Natural killer cell treated with Interleukin-12 subunit alpha and Interleukin-12 subunit beta and Interleukin-15 and Interleukin-18, amount 100 ng/mL, for 72 hours (primary cell): ENCODE measurements around the gene NPRL2. TPM values are rescaled to one million over a fixed set of nuclear protein-coding genes. Genes with fewer than 3 reads are reported as not detected.

Source experiments
- total RNA-seq, 2 donors: library from RNA; stranded (reverse); gene quantifications; one replicate each; pipeline ENCODE4 v1.2.3, GENCODE V29; 2022

Gene NPRL2
- total RNA-seq, 2 donors from 2014 or later = 42.3 to 44.6 TPM

Other genes starting within 250 kb of the NPRL2 start
- gene SEMA3F, start 195.5 kb downstream of the NPRL2 start, total RNA-seq = under 1 TPM; 0.12 to 0.81 TPM
- not detected for gene GNAT1, start 159.2 kb downstream of the NPRL2 start, total RNA-seq
- gene SLC38A3, start 145.5 kb downstream of the NPRL2 start, total RNA-seq = not detected
- 100 to 1,000 TPM; 331 to 413 TPM for gene GNAI2, start 114.6 kb downstream of the NPRL2 start, total RNA-seq
- gene SEMA3B, start 81.6 kb downstream of the NPRL2 start, total RNA-seq = 1 to 10 TPM in 1 of 2 donors, under 1 TPM in 1; 0.89 to 1.2 TPM
- not detected for gene LSMEM2, start 71.7 kb downstream of the NPRL2 start, total RNA-seq
- gene IFRD2, start 58.3 kb downstream of the NPRL2 start, total RNA-seq = 100 to 1,000 TPM in 1 of 2 donors, 10 to 100 TPM in 1; 84.2 to 225 TPM
- gene HYAL3, start 51.4 kb downstream of the NPRL2 start, total RNA-seq = 1 to 10 TPM; 5.5 to 5.6 TPM
- 10 to 100 TPM; 13.2 to 15.7 TPM for gene NAA80, start 51.4 kb downstream of the NPRL2 start, total RNA-seq
- gene HYAL1, start 47.2 kb downstream of the NPRL2 start, total RNA-seq = under 1 TPM; 0.25 to 0.26 TPM
- 10 to 100 TPM in 1 of 2 donors, 1 to 10 TPM in 1; 5.6 to 11.1 TPM for gene HYAL2, start 28.0 kb downstream of the NPRL2 start, total RNA-seq
- 10 to 100 TPM; 26.9 to 31.9 TPM for gene TUSC2, start 22.6 kb downstream of the NPRL2 start, total RNA-seq
- gene RASSF1, start 9.9 kb downstream of the NPRL2 start, total RNA-seq = 10 to 100 TPM; 48.2 to 65.4 TPM
- gene ZMYND10, start 5.0 kb downstream of the NPRL2 start, total RNA-seq = 1 to 10 TPM in 1 of 2 donors, under 1 TPM in 1; 0.95 to 1.4 TPM
- gene CYB561D2, start 87 bp upstream of the NPRL2 start, total RNA-seq = 10 to 100 TPM; 36.9 to 38.2 TPM
- 10 to 100 TPM; 29.6 to 32.8 TPM for gene TMEM115, start 8.7 kb upstream of the NPRL2 start, total RNA-seq
- 1 to 10 TPM; 1.6 to 1.7 TPM for gene CACNA2D2, start 152.9 kb upstream of the NPRL2 start, total RNA-seq
- gene C3orf18, start 217.0 kb upstream of the NPRL2 start, total RNA-seq = 1 to 10 TPM; 5.1 to 6.2 TPM
- gene HEMK1, start 218.7 kb upstream of the NPRL2 start, total RNA-seq = 10 to 100 TPM; 31.5 to 48.4 TPM